ENCODE results near the gene F7. TPM values are rescaled to one million over a fixed set of nuclear protein-coding genes. Genes with fewer than 3 reads are reported as not detected.

The F7 gene
- total RNA-seq, 2 experiments from 2014 or later, result not detected

GRCh38 chr13:113113846-113114271, 8.3 kb downstream of the F7 start:
- Mint-ChIP-seq H3K27ac (no peak overlapping the region), H3K27me3 (ENCODE audit: low read depth) (peaks cover 4% of the 10 kb centered on the region), H3K4me1 (ENCODE audit: low read depth) (peaks cover 3% of the 10 kb centered on the region), H3K9me3 (ENCODE audit: insufficient read depth) (no peaks in the 10 kb centered on the region), H3K36me3 (ENCODE audit: low read depth) (peaks cover 1% of the 10 kb centered on the region), H3K4me3 (no peak overlapping the region)
- DNase-seq (no peak), ATAC-seq (no peak)
- ChIA-PET CTCF (no interaction called here), POLR2A (no interaction called here)

- no peaks in the 10 kb centered on the region for H3K27me3 Mint-ChIP-seq (ENCODE audit: low read depth)
- H3K36me3 Mint-ChIP-seq (ENCODE audit: low read depth), result no peaks in the 10 kb centered on the region
- ChIA-PET POLR2A (interaction anchor here (0.6 to 0.8 kb wide), 2 partner anchors 40 to 126 kb away, joined by 3 to 4 read pairs; no protein-coding TSS in a partner anchor), CTCF (no interaction called here)
- no peak overlapping the region for H3K27ac Mint-ChIP-seq
- H3K4me3 Mint-ChIP-seq, result no peak overlapping the region
- H3K9me3 Mint-ChIP-seq (ENCODE audit: insufficient read depth), result no peaks in the 10 kb centered on the region
- DNase-seq (no peak), ATAC-seq (no peak)
- H3K4me1 Mint-ChIP-seq (ENCODE audit: low read depth), result no peaks in the 10 kb centered on the region
Measured at GRCh38 chr13:113114511-113115362, 9.1 kb downstream of the F7 start.

- no peak overlapping the region for H3K27ac Mint-ChIP-seq
- no peaks in the 10 kb centered on the region for H3K27me3 Mint-ChIP-seq (ENCODE audit: low read depth)
- CTCF ChIA-PET, result no interaction called here
- no peaks in the 10 kb centered on the region for H3K4me1 Mint-ChIP-seq (ENCODE audit: low read depth)
- POLR2A ChIA-PET, result interaction anchor here (0.8 kb wide), 1 partner anchor 127 kb away, joined by 4 read pairs; no protein-coding TSS in a partner anchor
- H3K4me3 Mint-ChIP-seq, result no peak overlapping the region
- no peaks in the 10 kb centered on the region for H3K9me3 Mint-ChIP-seq (ENCODE audit: insufficient read depth)
- ATAC-seq (no peak), DNase-seq (no peak)
- H3K36me3 Mint-ChIP-seq (ENCODE audit: low read depth), result no peaks in the 10 kb centered on the region
Measured at GRCh38 chr13:113115363-113116205, 10.0 kb downstream of the F7 start.

- Mint-ChIP-seq H3K27me3 (ENCODE audit: low read depth) (no peaks in the 10 kb centered on the region), H3K27ac (no peak overlapping the region), H3K4me1 (ENCODE audit: low read depth) (no peaks in the 10 kb centered on the region), H3K4me3 (no peak overlapping the region), H3K9me3 (ENCODE audit: insufficient read depth) (no peaks in the 10 kb centered on the region), H3K36me3 (ENCODE audit: low read depth) (no peaks in the 10 kb centered on the region)
- ChIA-PET POLR2A (no interaction called here), CTCF (no interaction called here)
- no peak for DNase-seq
- ATAC-seq, result no peak
Measured at GRCh38 chr13:113116206-113116800, 10.7 kb downstream of the F7 start.

- no peak overlapping the region for H3K4me3 Mint-ChIP-seq
- DNase-seq (no peak), ATAC-seq (no peak)
- H3K36me3 Mint-ChIP-seq (ENCODE audit: low read depth), result no peaks in the 10 kb centered on the region
- no peak overlapping the region for H3K27ac Mint-ChIP-seq
- no peaks in the 10 kb centered on the region for H3K4me1 Mint-ChIP-seq (ENCODE audit: low read depth)
- ChIA-PET CTCF (no interaction called here), POLR2A (no interaction called here)
- no peaks in the 10 kb centered on the region for H3K9me3 Mint-ChIP-seq (ENCODE audit: insufficient read depth)
- no peaks in the 10 kb centered on the region for H3K27me3 Mint-ChIP-seq (ENCODE audit: low read depth)
Measured at GRCh38 chr13:113116871-113117271, 11.3 kb downstream of the F7 start.

- DNase-seq (no peak), ATAC-seq (no peak)
- Mint-ChIP-seq H3K4me3 (no peak overlapping the region), H3K27ac (no peak overlapping the region), H3K27me3 (ENCODE audit: low read depth) (no peaks in the 10 kb centered on the region), H3K4me1 (ENCODE audit: low read depth) (no peaks in the 10 kb centered on the region), H3K36me3 (ENCODE audit: low read depth) (no peaks in the 10 kb centered on the region), H3K9me3 (ENCODE audit: insufficient read depth) (no peaks in the 10 kb centered on the region)
- CTCF ChIA-PET, result no interaction called here
- POLR2A ChIA-PET, result no interaction called here
Measured at GRCh38 chr13:113117335-113117872, 11.8 kb downstream of the F7 start.

GRCh38 chr13:113117911-113118260, 12.3 kb downstream of the F7 start:
- CTCF ChIA-PET, result no interaction called here
- H3K36me3 Mint-ChIP-seq (ENCODE audit: low read depth), result no peaks in the 10 kb centered on the region
- no peak overlapping the region for H3K27ac Mint-ChIP-seq
- H3K4me3 Mint-ChIP-seq, result no peak overlapping the region
- no peak for DNase-seq
- H3K9me3 Mint-ChIP-seq (ENCODE audit: insufficient read depth), result no peaks in the 10 kb centered on the region
- no peaks in the 10 kb centered on the region for H3K4me1 Mint-ChIP-seq (ENCODE audit: low read depth)
- no peaks in the 10 kb centered on the region for H3K27me3 Mint-ChIP-seq (ENCODE audit: low read depth)
- POLR2A ChIA-PET, result no interaction called here
- ATAC-seq, result no peak

- ATAC-seq (no peak), DNase-seq (no peak)
- POLR2A ChIA-PET, result no interaction called here
- Mint-ChIP-seq H3K4me1 (ENCODE audit: low read depth) (no peaks in the 10 kb centered on the region), H3K4me3 (no peak overlapping the region), H3K36me3 (ENCODE audit: low read depth) (no peaks in the 10 kb centered on the region), H3K27ac (no peak overlapping the region), H3K9me3 (ENCODE audit: insufficient read depth) (no peaks in the 10 kb centered on the region), H3K27me3 (ENCODE audit: low read depth) (no peaks in the 10 kb centered on the region)
- CTCF ChIA-PET, result no interaction called here
Measured at GRCh38 chr13:113118261-113119021, 12.8 kb downstream of the F7 start.

- no peaks in the 10 kb centered on the region for H3K4me1 Mint-ChIP-seq (ENCODE audit: low read depth)
- H3K9me3 Mint-ChIP-seq (ENCODE audit: insufficient read depth), result no peaks in the 10 kb centered on the region
- H3K36me3 Mint-ChIP-seq (ENCODE audit: low read depth), result no peaks in the 10 kb centered on the region
- CTCF ChIA-PET, result no interaction called here
- no peak for ATAC-seq
- H3K27ac Mint-ChIP-seq, result no peak overlapping the region
- no peak for DNase-seq
- no peaks in the 10 kb centered on the region for H3K27me3 Mint-ChIP-seq (ENCODE audit: low read depth)
- POLR2A ChIA-PET, result no interaction called here
- no peak overlapping the region for H3K4me3 Mint-ChIP-seq
Measured at GRCh38 chr13:113119166-113119821, 13.7 kb downstream of the F7 start.

- Mint-ChIP-seq H3K9me3 (ENCODE audit: insufficient read depth) (no peaks in the 10 kb centered on the region), H3K4me3 (no peak overlapping the region), H3K27ac (no peak overlapping the region), H3K27me3 (ENCODE audit: low read depth) (no peaks in the 10 kb centered on the region), H3K4me1 (ENCODE audit: low read depth) (no peaks in the 10 kb centered on the region), H3K36me3 (ENCODE audit: low read depth) (no peaks in the 10 kb centered on the region)
- ChIA-PET CTCF (no interaction called here), POLR2A (no interaction called here)
- DNase-seq, result no peak
- ATAC-seq, result no peak
Measured at GRCh38 chr13:113119822-113120189, 14.2 kb downstream of the F7 start.
